MCF 10A (cell line): ENCODE data around the gene ZNF211. TPM values are rescaled to one million over a fixed set of nuclear protein-coding genes. Genes with fewer than 3 reads are reported as not detected.

Experiments used
- BruUV-seq: library from RNA; stranded (reverse); fragments of 400-500 nt; replicated peaks from 2 replicates; lab custom pipeline; 2021; lab: Mats Ljungman, UMichigan
- CTCF ChIA-PET: fragments of 300-600 bp; sonication (Branson Sonifier 250); formaldehyde crosslinking; extraction: SDS; loops from one replicate; lab custom pipeline; 2021; ENCODE audit warnings: antibody characterized with exemption, inconsistent platforms; lab: Yijun Ruan, JAX
- POLR2A ChIA-PET: fragments of 300-600, 350-650 bp; sonication (Branson Sonifier 250); formaldehyde crosslinking; extraction: SDS; loops from one replicate; lab custom pipeline; 2020; ENCODE audit warnings: antibody characterized with exemption, inconsistent platforms; lab: Yijun Ruan, JAX
- DNase-seq: peaks from one replicate; pipeline ENCODE4 v3.0.0-alpha.2; 2018; ENCODE audit not compliant: unreplicated experiment
- H3K27ac Mint-ChIP-seq: one replicate; pipeline ENCODE4 v1.8.0; 2022; ENCODE audit warnings: mild to moderate bottlenecking, low read depth, mixed read lengths; ENCODE audit not compliant: unreplicated experiment
- H3K27me3 Mint-ChIP-seq: one replicate; pipeline ENCODE4 v1.8.0; 2022; ENCODE audit warnings: mixed read lengths; ENCODE audit not compliant: insufficient read depth, unreplicated experiment
- H3K36me3 Mint-ChIP-seq: one replicate; pipeline ENCODE4 v1.8.0; 2022; ENCODE audit warnings: mild to moderate bottlenecking, moderate library complexity, mixed read lengths; ENCODE audit not compliant: insufficient read depth, unreplicated experiment
- H3K4me1 Mint-ChIP-seq: one replicate; pipeline ENCODE4 v1.8.0; 2022; ENCODE audit warnings: mixed read lengths; ENCODE audit not compliant: insufficient read depth, unreplicated experiment
- H3K4me3 Mint-ChIP-seq: one replicate; pipeline ENCODE4 v1.8.0; 2022; ENCODE audit warnings: mild to moderate bottlenecking, moderate library complexity, mixed read lengths; ENCODE audit not compliant: unreplicated experiment
- H3K9me3 Mint-ChIP-seq: one replicate; pipeline ENCODE4 v1.8.0; 2022; ENCODE audit warnings: mixed read lengths; ENCODE audit not compliant: unreplicated experiment
- CTCF ChIP-seq: fragments of 200-600 bp; IDR thresholded peaks from one replicate; pipeline ENCODE4 v1.8.0; 2022; ENCODE audit warnings: antibody characterized with exemption, mild to moderate bottlenecking; ENCODE audit not compliant: unreplicated experiment
- intact Hi-C: fragments of 100-400 bp; cut with micrococcal nuclease; formaldehyde crosslinking; loops from 2 replicates; pipeline ENCODE4 v1.14.1; 2022
- total RNA-seq: library from RNA; stranded (reverse); gene quantifications from 2 replicates; pipeline ENCODE4 v1.2.3, GENCODE V29; 2022

Gene ZNF211
- total RNA-seq, 1 experiment from 2014 or later, result 5.7 TPM

GRCh38 chr19:57688011-57688763 lies 55.2 kb downstream of the ZNF211 start:
- Mint-ChIP-seq H3K36me3 (peaks cover 69% of the 10 kb centered on the region), H3K9me3 (peaks cover 33% of the 10 kb centered on the region)
- DNase-seq, result no peak

GRCh38 chr19:57689750-57690149 lies 56.8 kb downstream of the ZNF211 start:
- ChIA-PET POLR2A (interaction anchor here (0.6 to 1.7 kb wide), 3 partner anchors 8 to 856 kb away, joined by 3 to 7 read pairs (median 3); partner anchors contain the start of gene ZNF551), CTCF (interaction anchor here (0.6 to 1.5 kb wide), 3 partner anchors 29 to 284 kb away, joined by 3 to 6 read pairs (median 3); no protein-coding TSS in a partner anchor)
- no peaks in the 10 kb centered on the region for H3K27me3 Mint-ChIP-seq
- H3K4me1 Mint-ChIP-seq, result no peaks in the 10 kb centered on the region
- BruUV-seq, result no TSS peak
- no peak overlapping the region for H3K4me3 Mint-ChIP-seq
- peaks cover 32% of the 10 kb centered on the region for H3K9me3 Mint-ChIP-seq
- peak; percentile 47 for DNase-seq
- no peak overlapping the region for H3K27ac Mint-ChIP-seq
- no peak for TF ChIP-seq CTCF
- intact Hi-C loops, result no loop called here
- peaks cover 58% of the 10 kb centered on the region for H3K36me3 Mint-ChIP-seq

More at GRCh38 chr19:57688011-57688763, 55.2 kb downstream of the ZNF211 start:
- POLR2A ChIA-PET, result no interaction called here
- CTCF ChIA-PET, result interaction anchor here (0.6 kb wide), 1 partner anchor 1074 kb away, joined by 5 read pairs; no protein-coding TSS in a partner anchor
- H3K27me3 Mint-ChIP-seq, result no peaks in the 10 kb centered on the region
- intact Hi-C loops, result no loop called here
- no peak overlapping the region for H3K27ac Mint-ChIP-seq
- peaks cover 13% of the 10 kb centered on the region for H3K4me1 Mint-ChIP-seq
- H3K4me3 Mint-ChIP-seq, result no peak overlapping the region
- BruUV-seq, result no TSS peak
- TF ChIP-seq CTCF, result no peak

Other genes starting within 250 kb of the ZNF211 start
- gene ZNF548, start 243.3 kb upstream of the ZNF211 start, total RNA-seq, result 23.7 and 40.1 TPM in 2 replicates
- gene ZNF17, start 222.0 kb upstream of the ZNF211 start, total RNA-seq, result 7.8 and 8.3 TPM in 2 replicates
- gene ZNF749, start 197.8 kb upstream of the ZNF211 start, total RNA-seq, result 19.1 and 21.2 TPM in 2 replicates
- 0.47 TPM in 2 replicates for gene VN1R1, start 176.0 kb upstream of the ZNF211 start, total RNA-seq
- gene ZNF772, start 155.6 kb upstream of the ZNF211 start, total RNA-seq, result 9.9 and 10.9 TPM in 2 replicates
- gene ZNF419, start 145.4 kb upstream of the ZNF211 start, total RNA-seq, result 18.4 and 19.6 TPM in 2 replicates
- 11.2 and 12.4 TPM in 2 replicates for gene ZNF773, start 133.2 kb upstream of the ZNF211 start, total RNA-seq
- gene ZNF549, start 105.8 kb upstream of the ZNF211 start, total RNA-seq, result 3.9 and 5.3 TPM in 2 replicates
- 14.3 and 17.6 TPM in 2 replicates for gene ZNF550, start 73.3 kb upstream of the ZNF211 start, total RNA-seq
- gene ZNF416, start 54.3 kb upstream of the ZNF211 start, total RNA-seq, result 5.0 and 5.6 TPM in 2 replicates
- gene ZIK1, start 49.0 kb upstream of the ZNF211 start, total RNA-seq, result not detected in 2 replicates
- gene ZNF530, start 33.3 kb upstream of the ZNF211 start, total RNA-seq, result 2.4 and 2.8 TPM in 2 replicates
- 16.4 and 18.8 TPM in 2 replicates for gene ZNF134, start 18.9 kb upstream of the ZNF211 start, total RNA-seq
- gene ZSCAN4, start 35.8 kb downstream of the ZNF211 start, total RNA-seq, result not detected in 2 replicates
- gene ZNF551, start 48.8 kb downstream of the ZNF211 start, total RNA-seq, result 5.8 and 6.8 TPM in 2 replicates
- not detected in 2 replicates for gene ZNF154, start 76.0 kb downstream of the ZNF211 start, total RNA-seq
- 1.9 TPM in 2 replicates for gene ZNF671, start 94.5 kb downstream of the ZNF211 start, total RNA-seq
- 9.9 and 13.3 TPM in 2 replicates for gene ZNF776, start 113.6 kb downstream of the ZNF211 start, total RNA-seq
- gene ZNF586, start 136.5 kb downstream of the ZNF211 start, total RNA-seq, result 13.4 and 13.9 TPM in 2 replicates
- gene ZNF552, start 181.7 kb downstream of the ZNF211 start, total RNA-seq, result 5.5 and 5.6 TPM in 2 replicates
- gene ZNF587B, start 197.1 kb downstream of the ZNF211 start, total RNA-seq, result 19.0 and 19.4 TPM in 2 replicates
- gene ZNF587, start 216.7 kb downstream of the ZNF211 start, total RNA-seq, result 32.4 and 34.2 TPM in 2 replicates